Dermis blood vessel endothelial cell (primary cell): Measurements from ENCODE around the gene BTBD9. TPM values are rescaled to one million over a fixed set of nuclear protein-coding genes. Genes with fewer than 3 reads are reported as not detected.

Source experiments
- DNase-seq: peaks from one replicate; pipeline ENCODE4 v3.0.0; 2010
- total RNA-seq: library from RNA; depleted of rRNA; stranded (reverse); fragments of >200 nt; gene quantifications from 2 replicates; pipeline ENCODE4 v1.2.3, GENCODE V29; 2014

Gene BTBD9
- total RNA-seq, 1 donor from 2014 or later, result 12.1 TPM

- DNase-seq, result no peak
These were observed 360.3 kb downstream of the BTBD9 start for GRCh38 chr6:38279423-38279822.

GRCh38 chr6:38273325-38273724 lies 366.4 kb downstream of the BTBD9 start:
- no peak for DNase-seq

GRCh38 chr6:38272222-38272621 lies 367.5 kb downstream of the BTBD9 start:
- DNase-seq, result no peak

GRCh38 chr6:38271081-38271480 lies 368.6 kb downstream of the BTBD9 start:
- DNase-seq, result no peak

GRCh38 chr6:38270367-38270766 lies 369.4 kb downstream of the BTBD9 start:
- no peak for DNase-seq

- DNase-seq, result no peak
These were observed 370.1 kb downstream of the BTBD9 start for GRCh38 chr6:38269461-38270172.

- DNase-seq, result no peak
These were observed 371.4 kb downstream of the BTBD9 start for GRCh38 chr6:38268342-38268741.

- no peak for DNase-seq
These were observed 372.8 kb downstream of the BTBD9 start for GRCh38 chr6:38266921-38267354.

GRCh38 chr6:38264605-38265004 lies 375.1 kb downstream of the BTBD9 start:
- no peak for DNase-seq

GRCh38 chr6:38262609-38263008 lies 377.1 kb downstream of the BTBD9 start:
- peak; percentile 10 for DNase-seq

GRCh38 chr6:38262026-38262425 lies 377.7 kb downstream of the BTBD9 start:
- peak; percentile 84 for DNase-seq

GRCh38 chr6:38261626-38262025 lies 378.1 kb downstream of the BTBD9 start:
- no peak for DNase-seq

- DNase-seq, result peak; percentile 68
These were observed 380.0 kb downstream of the BTBD9 start for GRCh38 chr6:38259736-38260135.

- no peak for DNase-seq
These were observed 391.1 kb downstream of the BTBD9 start for GRCh38 chr6:38248500-38249234.

- DNase-seq, result no peak
These were observed 394.4 kb downstream of the BTBD9 start for GRCh38 chr6:38245295-38245694.

- DNase-seq, result no peak
These were observed 394.9 kb downstream of the BTBD9 start for GRCh38 chr6:38244869-38245268.

- no peak for DNase-seq
These were observed 398.4 kb downstream of the BTBD9 start for GRCh38 chr6:38241200-38241871.

- peak; percentile 16 for DNase-seq
These were observed 399.8 kb downstream of the BTBD9 start for GRCh38 chr6:38239719-38240451.

GRCh38 chr6:38236631-38237030 lies 403.1 kb downstream of the BTBD9 start:
- no peak for DNase-seq

- no peak for DNase-seq
These were observed 404.6 kb downstream of the BTBD9 start for GRCh38 chr6:38234934-38235682.

GRCh38 chr6:38234141-38234540 lies 405.6 kb downstream of the BTBD9 start:
- DNase-seq, result no peak

GRCh38 chr6:38233161-38233791 lies 406.5 kb downstream of the BTBD9 start:
- peak; percentile 37 for DNase-seq
